Natural killer cell (primary cell): Measurements from ENCODE around the gene CCDC88B. TPM values are rescaled to one million over a fixed set of nuclear protein-coding genes. Genes with fewer than 3 reads are reported as not detected.

ENCODE experiments used
- total RNA-seq, 4 donors: library from RNA; stranded (reverse); fragments of 120-200 nt in 1 of 4; gene quantifications; one replicate each; pipeline versions ENCODE4 v1.2.3 to v1.2.4, GENCODE V29; 2013 to 2022

The CCDC88B gene
- total RNA-seq, 3 donors from 2014 or later (not counting 1 experiment from before 2014, with no cell fraction given), result 262 to 276 (median 272) TPM

Other genes with a start within 250 kb of the CCDC88B start
- 1 to 10 TPM in 2 of 3 donors, under 1 TPM in 1; 0.73 to 3.3 (median 1.8) TPM for gene MACROD1, start 174.1 kb upstream of the CCDC88B start, total RNA-seq
- gene STIP1, start 154.0 kb upstream of the CCDC88B start, total RNA-seq, result 100 to 1,000 TPM in 1 of 3 donors, 10 to 100 TPM in 2; 80.9 to 110 (median 85.1) TPM
- gene FERMT3, start 133.5 kb upstream of the CCDC88B start, total RNA-seq, result 100 to 1,000 TPM; 194 to 202 (median 196) TPM
- 10 to 100 TPM; 22.7 to 30.8 (median 28.5) TPM for gene TRPT1, start 114.0 kb upstream of the CCDC88B start, total RNA-seq
- gene NUDT22, start 113.9 kb upstream of the CCDC88B start, total RNA-seq, result 10 to 100 TPM; 59.1 to 79.1 (median 74.8) TPM
- gene DNAJC4, start 109.7 kb upstream of the CCDC88B start, total RNA-seq, result 10 to 100 TPM; 45.0 to 47.0 (median 46.6) TPM
- 10 to 100 TPM; 30.7 to 38.7 (median 37.3) TPM for gene VEGFB, start 105.6 kb upstream of the CCDC88B start, total RNA-seq
- gene FKBP2, start 99.1 kb upstream of the CCDC88B start, total RNA-seq, result 10 to 100 TPM; 26.4 to 39.3 (median 30.3) TPM
- 10 to 100 TPM; 16.9 to 21.3 (median 21.0) TPM for gene PPP1R14B, start 93.3 kb upstream of the CCDC88B start, total RNA-seq
- gene PLCB3, start 88.7 kb upstream of the CCDC88B start, total RNA-seq, result 1 to 10 TPM; 5.4 to 7.6 (median 5.5) TPM
- 10 to 100 TPM; 30.6 to 35.8 (median 31.6) TPM for gene BAD, start 55.5 kb upstream of the CCDC88B start, total RNA-seq
- 10 to 100 TPM; 29.1 to 61.3 (median 34.4) TPM for gene GPR137, start 54.4 kb upstream of the CCDC88B start, total RNA-seq
- gene KCNK4, start 48.9 kb upstream of the CCDC88B start, total RNA-seq, result under 1 TPM in 2 of 3 donors, not detected in 1; 0.30 to 0.86 TPM
- under 1 TPM in 2 of 3 donors, not detected in 1; 0.80 to 0.90 TPM for gene CATSPERZ, start 39.8 kb upstream of the CCDC88B start, total RNA-seq
- gene ESRRA, start 34.7 kb upstream of the CCDC88B start, total RNA-seq, result 10 to 100 TPM; 47.1 to 51.3 (median 50.0) TPM
- gene TRMT112, start 22.6 kb upstream of the CCDC88B start, total RNA-seq, result 100 to 1,000 TPM in 2 of 3 donors, 10 to 100 TPM in 1; 98.4 to 106 (median 105) TPM
- 100 to 1,000 TPM in 1 of 3 donors, 10 to 100 TPM in 2; 85.9 to 104 (median 88.8) TPM for gene PRDX5, start 22.1 kb upstream of the CCDC88B start, total RNA-seq
- gene RPS6KA4, start 19.0 kb downstream of the CCDC88B start, total RNA-seq, result 10 to 100 TPM; 27.6 to 36.0 (median 34.4) TPM
- not detected for gene SLC22A11, start 215.7 kb downstream of the CCDC88B start, total RNA-seq